ENCODE results near the gene NPR3. TPM values are rescaled to one million over a fixed set of nuclear protein-coding genes. Genes with fewer than 3 reads are reported as not detected.

Gene NPR3
- total and polyA plus RNA-seq, 2 of the 8 experiments (the other 6 are each of a cell fraction or from before 2014, with no cell fraction given): not detected

DNA sequence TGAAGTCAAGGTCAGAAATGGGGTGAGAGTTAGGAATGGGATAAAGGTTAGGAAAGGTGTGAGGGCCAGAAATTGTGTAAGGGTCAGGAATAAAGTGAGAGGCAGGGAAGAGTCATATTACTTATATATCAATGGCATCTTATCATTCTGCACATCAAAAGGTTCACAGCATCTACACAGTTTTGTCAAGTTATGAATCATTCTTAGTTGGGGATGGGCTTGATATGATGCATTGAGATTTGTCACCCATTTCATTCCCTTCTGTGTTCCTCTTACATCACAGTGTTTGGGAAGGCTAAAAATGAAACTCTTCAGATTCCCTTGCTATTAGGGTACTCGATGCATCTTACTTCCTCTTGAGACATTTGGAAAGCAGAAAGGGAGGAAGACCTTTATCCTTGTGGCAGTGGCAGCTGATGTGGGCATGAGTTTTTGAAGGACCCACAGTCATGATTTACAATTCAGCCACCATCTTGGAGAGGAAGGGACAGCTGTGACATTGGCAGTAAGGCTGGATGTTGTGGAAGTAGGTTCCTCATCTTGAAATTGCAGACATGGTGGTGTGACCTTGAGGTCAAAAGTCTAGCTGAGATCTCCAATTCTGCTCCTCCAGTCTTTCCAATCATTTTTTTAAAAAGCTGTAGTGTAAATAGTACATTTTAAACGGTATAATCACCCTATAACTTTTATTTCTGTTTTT, 24.2 kb upstream of the NPR3 start:
- POLR2A ChIA-PET (ENCODE audit: partially characterized antibody): interaction anchor here (0.7 kb wide), 1 partner anchor 37 kb away, joined by 3 read pairs; no protein-coding TSS in a partner anchor
- H3K4ac ChIP-seq (replicated peaks; ENCODE audit: insufficient read length, low read depth, low read length): no peak overlapping the region
- no peak overlapping the region for H3K27ac ChIP-seq (ENCODE audit: low read depth, low read length)
- H3K27me3 ChIP-seq (replicated peaks in 1 of 4; ENCODE audit: control insufficient read depth in 3 of 4, extremely low read depth in 1 of 4, insufficient read depth in 3 of 4, low read length in 3 of 4): no peaks in the 10 kb centered on the region
- H2BK120ac ChIP-seq (replicated peaks; ENCODE audit: low read depth, low read length): no peak overlapping the region
- 87% methylated on average over 2 of the region's 2 CpGs; no CpG with 5 or more reads in 1 of the 2 experiments for WGBS, 2 experiments (ENCODE audit: extremely low coverage in 1 of 2, insufficient coverage in 1 of 2, insufficient read length in 1 of 2, insufficient replicate concordance in 2 of 2, low coverage in 1 of 2, low lambda C conversion rate in 2 of 2, missing lambda C conversion rate in 1 of 2)
- CTCF ChIA-PET (ENCODE audit: partially characterized antibody): interaction anchor here (0.7 kb wide), 1 partner anchor 698 kb away, joined by 3 read pairs; no protein-coding TSS in a partner anchor
- no peak overlapping the region for H3K23ac ChIP-seq (ENCODE audit: insufficient read length)
- H3K18ac ChIP-seq (ENCODE audit: extremely low read depth, low read length): no peak overlapping the region
- H4K20me1 ChIP-seq (replicated peaks in 1 of 2; ENCODE audit: control insufficient read depth in 1 of 2, insufficient read depth in 2 of 2, low read length in 2 of 2): no peaks in the 10 kb centered on the region
- no peak overlapping the region for H3K14ac ChIP-seq (ENCODE audit: insufficient read length)
- FAIRE-seq: no peak
- no peak overlapping the region for H2BK12ac ChIP-seq (ENCODE audit: low read depth, low read length)
- no peak overlapping the region for H2AFZ ChIP-seq (ENCODE audit: low read length)
- no peak overlapping the region for H3K4me2 ChIP-seq (ENCODE audit: insufficient read depth in 1 of 2, low read depth in 2 of 2, low read length in 2 of 2)
- no peak overlapping the region for H2BK5ac ChIP-seq (ENCODE audit: low read depth, low read length)
- H3K9me3 ChIP-seq (ENCODE audit: insufficient read depth in 2 of 2, low read depth in 1 of 2, low read length in 1 of 2): peaks cover 18 to 23% of the 10 kb centered on the region in 2 experiments; a peak in 2 of 4 replicates
- no peaks in the 10 kb centered on the region; the same call in 1 of the 2 replicates for H3K23me2 ChIP-seq (ENCODE audit: low read depth, low read length)
- no peak overlapping the region for H4K8ac ChIP-seq (ENCODE audit: extremely low read depth, insufficient read depth, low read length)
- no peaks in the 10 kb centered on the region for H3K4me1 ChIP-seq (replicated peaks in 1 of 4; ENCODE audit: control insufficient read depth in 3 of 4, insufficient read depth in 4 of 4, low read length in 3 of 4)
- H3K79me2 ChIP-seq (ENCODE audit: control insufficient read depth in 1 of 2, insufficient read depth in 2 of 2, low read length in 2 of 2): no peaks in the 10 kb centered on the region
- no peaks in the 10 kb centered on the region for H3K36me3 ChIP-seq (ENCODE audit: control insufficient read depth in 2 of 4, insufficient read depth in 4 of 4, low read length in 3 of 4)
- H3K9ac ChIP-seq (replicated peaks in 1 of 4; ENCODE audit: extremely low read depth in 1 of 4, low read depth in 3 of 4, low read length in 3 of 4): no peak overlapping the region
- no peak overlapping the region for H2BK15ac ChIP-seq (ENCODE audit: low read length)
- no peak overlapping the region for H3K4me3 ChIP-seq (ENCODE audit: extremely low read depth in 1 of 4, insufficient read depth in 2 of 4, low read depth in 3 of 4, low read length in 4 of 4)
- no peak for DNase-seq (ENCODE audit: low read depth in 1 of 2, low spot score in 2 of 2)
- H3K56ac ChIP-seq (replicated peaks; ENCODE audit: insufficient read length, low read depth, low read length): no peak overlapping the region
- no peak overlapping the region for H4K5ac ChIP-seq (ENCODE audit: insufficient read length, low read depth, low read length)
- no peak overlapping the region for H2AK5ac ChIP-seq (ENCODE audit: low read depth, low read length)
- no peaks in the 10 kb centered on the region; the same call in 1 of the 2 replicates for H3K79me1 ChIP-seq (ENCODE audit: low read depth, low read length)
- no peak overlapping the region for H4K91ac ChIP-seq (replicated peaks; ENCODE audit: insufficient read length, low read length)
- no peak overlapping the region for H2BK20ac ChIP-seq (ENCODE audit: low read length)
- TF ChIP-seq CREB1 (IDR thresholded peaks at IDR 0.05): no peak
- no peak for TF ChIP-seq HDAC2 (IDR thresholded peaks at IDR 0.05; ENCODE audit: borderline replicate concordance in 1 of 2, low read depth in 2 of 2, low read length in 2 of 2)
- no peak for TF ChIP-seq GABPA (IDR thresholded peaks at IDR 0.05; ENCODE audit: borderline replicate concordance, insufficient read depth, low read length)
- TF ChIP-seq SIX5 (IDR thresholded peaks at IDR 0.05; ENCODE audit: low read depth, low read length): no peak
- TF ChIP-seq BRCA1 (IDR thresholded peaks at IDR 0.05; ENCODE audit: low read depth, low read length): no peak
- no peak for TF ChIP-seq CTBP2 (IDR thresholded peaks at IDR 0.05; ENCODE audit: borderline replicate concordance, insufficient read depth, insufficient read length, low read length)
- no peak for TF ChIP-seq TAF1 (IDR thresholded peaks at IDR 0.05; ENCODE audit: low read depth, low read length)
- TF ChIP-seq ATF2 (IDR thresholded peaks at IDR 0.05; ENCODE audit: low read length): no peak
- TF ChIP-seq TEAD4 (IDR thresholded peaks at IDR 0.05; ENCODE audit: low read depth, low read length): no peak
- no peak for TF ChIP-seq GTF2F1 (IDR thresholded peaks at IDR 0.05; ENCODE audit: borderline replicate concordance, low read depth, low read length)
- TF ChIP-seq POLR2A (IDR thresholded peaks at IDR 0.05; ENCODE audit: control extremely low read depth in 1 of 2, low read depth in 2 of 2, low read length in 2 of 2): no peak
- TF ChIP-seq JUN (IDR thresholded peaks at IDR 0.05; ENCODE audit: low read depth, low read length): no peak

All from H1 (cell line).